ENCODE data around the gene CCDC184. TPM values are rescaled to one million over a fixed set of nuclear protein-coding genes. Genes with fewer than 3 reads are reported as not detected.

The CCDC184 gene
- total RNA-seq, 1 experiment from 2014 or later: 0.74 TPM

DNA sequence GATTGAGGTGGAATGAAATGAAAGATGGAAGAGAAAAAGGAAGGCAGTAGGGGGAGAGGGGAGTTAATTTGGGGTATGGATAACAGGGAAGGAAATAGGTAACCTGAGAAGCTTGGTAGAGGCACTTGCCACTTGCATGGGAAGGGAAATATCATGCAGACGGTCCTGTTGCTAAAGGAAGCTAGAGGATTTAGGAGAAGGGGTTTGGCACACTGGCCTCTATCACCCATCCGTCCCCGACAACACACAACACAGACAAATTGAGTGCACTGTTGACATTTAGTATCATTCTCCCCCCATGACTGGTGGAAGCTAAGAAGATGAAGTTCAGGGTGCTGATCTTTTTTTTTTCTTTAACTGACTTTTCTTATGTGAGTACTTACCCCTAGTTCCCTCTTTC is 17.6 kb downstream of the CCDC184 start:
- Histone ChIP-seq H3K36me3 (ENCODE audit: control insufficient read depth, insufficient read depth, low read length) (no peaks in the 10 kb centered on the region), H3K4me3 (ENCODE audit: low read depth in 2 of 2, low read length in 2 of 2) (no peak overlapping the region), H3K4me1 (ENCODE audit: control insufficient read depth, insufficient read depth, low read length) (peaks cover 19% of the 10 kb centered on the region), H3K9me3 (ENCODE audit: control insufficient read depth, insufficient read depth, low read depth, low read length) (peaks cover 5% of the 10 kb centered on the region; the same call in 1 of the 2 replicates), H3K27ac (ENCODE audit: low read length) (no peak overlapping the region), H3K27me3 (ENCODE audit: control insufficient read depth, insufficient read depth, low read length) (no peaks in the 10 kb centered on the region)
- TF ChIP-seq TCF7L2 (IDR thresholded peaks at IDR 0.05; ENCODE audit: low read depth, low read length) (no peak), POLR2AphosphoS5 (IDR thresholded peaks at IDR 0.05; ENCODE audit: low read depth, low read length) (no peak), SIN3A (IDR thresholded peaks at IDR 0.05; ENCODE audit: borderline replicate concordance, insufficient read depth, low read depth, low read length) (no peak)
- TF ChIP-seq, protein P1, sequence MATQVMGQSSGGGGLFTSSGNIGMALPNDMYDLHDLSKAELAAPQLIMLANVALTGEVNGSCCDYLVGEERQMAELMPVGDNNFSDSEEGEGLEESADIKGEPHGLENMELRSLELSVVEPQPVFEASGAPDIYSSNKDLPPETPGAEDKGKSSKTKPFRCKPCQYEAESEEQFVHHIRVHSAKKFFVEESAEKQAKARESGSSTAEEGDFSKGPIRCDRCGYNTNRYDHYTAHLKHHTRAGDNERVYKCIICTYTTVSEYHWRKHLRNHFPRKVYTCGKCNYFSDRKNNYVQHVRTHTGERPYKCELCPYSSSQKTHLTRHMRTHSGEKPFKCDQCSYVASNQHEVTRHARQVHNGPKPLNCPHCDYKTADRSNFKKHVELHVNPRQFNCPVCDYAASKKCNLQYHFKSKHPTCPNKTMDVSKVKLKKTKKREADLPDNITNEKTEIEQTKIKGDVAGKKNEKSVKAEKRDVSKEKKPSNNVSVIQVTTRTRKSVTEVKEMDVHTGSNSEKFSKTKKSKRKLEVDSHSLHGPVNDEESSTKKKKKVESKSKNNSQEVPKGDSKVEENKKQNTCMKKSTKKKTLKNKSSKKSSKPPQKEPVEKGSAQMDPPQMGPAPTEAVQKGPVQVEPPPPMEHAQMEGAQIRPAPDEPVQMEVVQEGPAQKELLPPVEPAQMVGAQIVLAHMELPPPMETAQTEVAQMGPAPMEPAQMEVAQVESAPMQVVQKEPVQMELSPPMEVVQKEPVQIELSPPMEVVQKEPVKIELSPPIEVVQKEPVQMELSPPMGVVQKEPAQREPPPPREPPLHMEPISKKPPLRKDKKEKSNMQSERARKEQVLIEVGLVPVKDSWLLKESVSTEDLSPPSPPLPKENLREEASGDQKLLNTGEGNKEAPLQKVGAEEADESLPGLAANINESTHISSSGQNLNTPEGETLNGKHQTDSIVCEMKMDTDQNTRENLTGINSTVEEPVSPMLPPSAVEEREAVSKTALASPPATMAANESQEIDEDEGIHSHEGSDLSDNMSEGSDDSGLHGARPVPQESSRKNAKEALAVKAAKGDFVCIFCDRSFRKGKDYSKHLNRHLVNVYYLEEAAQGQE (IDR thresholded peaks at IDR 0.05; ENCODE audit: insufficient read depth in 1 of 2, low read depth in 2 of 2, low read length in 1 of 2): no peak
- TF ChIP-seq, protein P2, sequence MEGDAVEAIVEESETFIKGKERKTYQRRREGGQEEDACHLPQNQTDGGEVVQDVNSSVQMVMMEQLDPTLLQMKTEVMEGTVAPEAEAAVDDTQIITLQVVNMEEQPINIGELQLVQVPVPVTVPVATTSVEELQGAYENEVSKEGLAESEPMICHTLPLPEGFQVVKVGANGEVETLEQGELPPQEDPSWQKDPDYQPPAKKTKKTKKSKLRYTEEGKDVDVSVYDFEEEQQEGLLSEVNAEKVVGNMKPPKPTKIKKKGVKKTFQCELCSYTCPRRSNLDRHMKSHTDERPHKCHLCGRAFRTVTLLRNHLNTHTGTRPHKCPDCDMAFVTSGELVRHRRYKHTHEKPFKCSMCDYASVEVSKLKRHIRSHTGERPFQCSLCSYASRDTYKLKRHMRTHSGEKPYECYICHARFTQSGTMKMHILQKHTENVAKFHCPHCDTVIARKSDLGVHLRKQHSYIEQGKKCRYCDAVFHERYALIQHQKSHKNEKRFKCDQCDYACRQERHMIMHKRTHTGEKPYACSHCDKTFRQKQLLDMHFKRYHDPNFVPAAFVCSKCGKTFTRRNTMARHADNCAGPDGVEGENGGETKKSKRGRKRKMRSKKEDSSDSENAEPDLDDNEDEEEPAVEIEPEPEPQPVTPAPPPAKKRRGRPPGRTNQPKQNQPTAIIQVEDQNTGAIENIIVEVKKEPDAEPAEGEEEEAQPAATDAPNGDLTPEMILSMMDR (IDR thresholded peaks at IDR 0.05): no peak
- in situ Hi-C loops (cut with HindIII; ENCODE audit: low pct_unique_long_range_greater_than_20kb, low sequenced_read_pairs): no loop called here
- CTCF ChIA-PET: no interaction called here
- POLR2A ChIA-PET: no interaction called here
- no TSS peak for BruUV-seq (replicated peaks)
- intact Hi-C loops (cut with micrococcal nuclease; ENCODE audit: unreplicated experiment): no loop called here
- DNase-seq (ENCODE audit: low read depth, low spot score) (no peak), ATAC-seq (no peak)

DNA sequence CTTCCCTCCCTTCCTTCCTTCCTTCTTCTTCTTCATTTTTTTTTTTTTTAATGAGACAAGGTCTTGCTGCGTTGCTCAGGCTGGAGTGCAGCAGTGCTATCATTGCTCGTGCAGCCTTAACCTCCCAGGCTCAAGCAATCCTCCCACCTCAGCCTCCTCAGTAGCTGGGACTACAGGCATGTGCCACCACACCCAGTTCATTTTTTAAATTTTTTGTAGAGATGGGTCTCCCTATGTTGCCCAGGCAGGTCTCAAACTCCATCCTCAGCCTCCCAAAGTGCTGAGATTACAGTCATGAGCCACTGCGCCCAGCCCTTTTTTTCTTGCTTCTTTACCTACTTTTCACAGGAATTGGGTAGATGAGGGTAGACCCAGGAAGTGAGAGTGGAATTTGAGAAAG is 18.1 kb downstream of the CCDC184 start:
- POLR2A ChIA-PET: interaction anchor here (0.5 to 0.6 kb wide), 2 partner anchors 162 to 209 kb away, joined by 3 to 10 read pairs; no protein-coding TSS in a partner anchor
- CTCF ChIA-PET: no interaction called here
- ATAC-seq: no peak
- Histone ChIP-seq H3K4me1 (ENCODE audit: control insufficient read depth, insufficient read depth, low read length) (peaks cover 19% of the 10 kb centered on the region), H3K4me3 (ENCODE audit: low read depth in 2 of 2, low read length in 2 of 2) (no peak overlapping the region), H3K27ac (ENCODE audit: low read length) (no peak overlapping the region), H3K36me3 (ENCODE audit: control insufficient read depth, insufficient read depth, low read length) (no peaks in the 10 kb centered on the region), H3K27me3 (ENCODE audit: control insufficient read depth, insufficient read depth, low read length) (no peaks in the 10 kb centered on the region), H3K9me3 (ENCODE audit: control insufficient read depth, insufficient read depth, low read depth, low read length) (peaks cover 9% of the 10 kb centered on the region; the same call in 1 of the 2 replicates)
- TF ChIP-seq SIN3A (IDR thresholded peaks at IDR 0.05; ENCODE audit: borderline replicate concordance, insufficient read depth, low read depth, low read length) (no peak), TCF7L2 (IDR thresholded peaks at IDR 0.05; ENCODE audit: low read depth, low read length) (no peak), POLR2AphosphoS5 (IDR thresholded peaks at IDR 0.05; ENCODE audit: low read depth, low read length) (no peak)
- TF ChIP-seq, protein P1 (IDR thresholded peaks at IDR 0.05; ENCODE audit: insufficient read depth in 1 of 2, low read depth in 2 of 2, low read length in 1 of 2): no peak
- TF ChIP-seq, protein P2 (IDR thresholded peaks at IDR 0.05): no peak
- intact Hi-C loops (cut with micrococcal nuclease; ENCODE audit: unreplicated experiment): no loop called here
- in situ Hi-C loops (cut with HindIII; ENCODE audit: low pct_unique_long_range_greater_than_20kb, low sequenced_read_pairs): no loop called here
- no TSS peak for BruUV-seq (replicated peaks)
- DNase-seq (ENCODE audit: low read depth, low spot score): no peak
